RWPE2 (cell line): ENCODE data around the gene FAM177B.

Experiments
- ATAC-seq: fragments of 200-7000 bp; cut with Tn5 transposase; 3 replicates; pipeline ENCODE4 v1.9.1; 2021; ENCODE audit warnings: low read depth
- DNase-seq: peaks from one replicate; pipeline ENCODE4 v3.0.0-alpha.2; 2020; ENCODE audit warnings: low spot score
- H3K27ac ChIP-seq: fragments of 450-650 bp; 2 replicates; pipeline ENCODE4 v1.5.1; 2017; ENCODE audit warnings: mild to moderate bottlenecking; ENCODE audit not compliant: poor library complexity, severe bottlenecking
- H3K27me3 ChIP-seq: fragments of 250-450 bp; sonication (Bioruptor Pico); 2 replicates; pipeline ENCODE4 v1.5.1; 2021; ENCODE audit warnings: mild to moderate bottlenecking, moderate library complexity; ENCODE audit not compliant: insufficient read depth, poor library complexity, severe bottlenecking
- H3K36me3 ChIP-seq: fragments of 250-450 bp; sonication (Bioruptor Pico); 2 replicates; pipeline ENCODE4 v1.5.1; 2020; ENCODE audit warnings: low read depth, mild to moderate bottlenecking, moderate library complexity
- H3K4me1 ChIP-seq: fragments of 250-450 bp; sonication (Bioruptor Pico); 2 replicates; pipeline ENCODE4 v1.5.1; 2021; ENCODE audit warnings: mild to moderate bottlenecking, moderate library complexity; ENCODE audit not compliant: insufficient read depth, poor library complexity, severe bottlenecking
- H3K4me3 ChIP-seq: fragments of 250-450 bp; sonication (Bioruptor Pico); 2 replicates; pipeline ENCODE4 v1.5.1; 2021; ENCODE audit warnings: mild to moderate bottlenecking, moderate library complexity; ENCODE audit not compliant: severe bottlenecking
- H3K9me3 ChIP-seq: fragments of 250-450 bp; sonication (Bioruptor Pico); 2 replicates; pipeline ENCODE4 v1.5.1; 2021; ENCODE audit warnings: mild to moderate bottlenecking, moderate library complexity; ENCODE audit not compliant: severe bottlenecking
- CTCF ChIP-seq: fragments of 450-650 bp; IDR thresholded peaks from one replicate; pipeline ENCODE4 v1.5.1; 2017; ENCODE audit warnings: mild to moderate bottlenecking, moderate library complexity; ENCODE audit not compliant: poor library complexity, severe bottlenecking

The FAM177B gene

GRCh38 chr1:222711319-222712252 lies 25.4 kb upstream of the FAM177B start:
- peak; percentile 62 for ATAC-seq
- peak; percentile 34 for DNase-seq
- TF ChIP-seq CTCF = no peak
- H3K9me3 ChIP-seq = no peaks in the 10 kb centered on the region
- H3K27me3 ChIP-seq = no peaks in the 10 kb centered on the region
- peak overlapping the region; percentile 88 for H3K27ac ChIP-seq
- peaks cover 9% of the 10 kb centered on the region for H3K4me1 ChIP-seq
- peak overlapping the region; percentile 52 for H3K4me3 ChIP-seq
- peaks cover 3% of the 10 kb centered on the region; the same call in 1 of the 2 replicates for H3K36me3 ChIP-seq

GRCh38 chr1:222712253-222713090 lies 24.5 kb upstream of the FAM177B start, which contains the start of the genes AIDA and BROX:
Gene AIDA (minus strand): TSS chr1:222712491. CDS start chr1:222712317, 174 bp downstream.
Gene BROX (plus strand): TSS chr1:222712564. CDS start chr1:222715700, 3,136 bp downstream.
- Histone ChIP-seq H3K27ac (peak within 1 kb of the TSS; percentile 88), H3K27me3 (no peaks in the 10 kb centered on the region), H3K4me3 (peak within 1 kb of the TSS; percentile 52), H3K36me3 (peaks cover 8% of the 10 kb centered on the region), H3K4me1 (peaks cover 9% of the 10 kb centered on the region), H3K9me3 (no peaks in the 10 kb centered on the region)
- TF ChIP-seq CTCF = no peak
- ATAC-seq = peak; percentile 77
- peak; percentile 74 for DNase-seq

- peak overlapping the region; percentile 88 for H3K27ac ChIP-seq
- ATAC-seq = peak; percentile 68
- no peaks in the 10 kb centered on the region for H3K9me3 ChIP-seq
- TF ChIP-seq CTCF = no peak
- peak overlapping the region; percentile 52 for H3K4me3 ChIP-seq
- no peaks in the 10 kb centered on the region for H3K27me3 ChIP-seq
- H3K4me1 ChIP-seq = peaks cover 9% of the 10 kb centered on the region
- DNase-seq = peak; percentile 78
- peaks cover 14% of the 10 kb centered on the region for H3K36me3 ChIP-seq
These were observed 23.7 kb upstream of the FAM177B start for GRCh38 chr1:222713091-222713961.

- DNase-seq (no peak), ATAC-seq (no peak)
- Histone ChIP-seq H3K27ac (no peak overlapping the region), H3K27me3 (no peaks in the 10 kb centered on the region), H3K4me1 (no peaks in the 10 kb centered on the region), H3K36me3 (peaks cover 29% of the 10 kb centered on the region), H3K9me3 (no peaks in the 10 kb centered on the region), H3K4me3 (no peak overlapping the region)
- TF ChIP-seq CTCF = no peak
These were observed 20.6 kb upstream of the FAM177B start for GRCh38 chr1:222716393-222716792.
